ENCODE results near the gene RALY. TPM values are rescaled to one million over a fixed set of nuclear protein-coding genes. Genes with fewer than 3 reads are reported as not detected.
A peak's percentile ranks its signal among the peaks of the same experiment; 100 is the strongest.

The RALY gene
- total and polyA plus RNA-seq, 8 donors = 127 to 242 (median 201) TPM

DNA sequence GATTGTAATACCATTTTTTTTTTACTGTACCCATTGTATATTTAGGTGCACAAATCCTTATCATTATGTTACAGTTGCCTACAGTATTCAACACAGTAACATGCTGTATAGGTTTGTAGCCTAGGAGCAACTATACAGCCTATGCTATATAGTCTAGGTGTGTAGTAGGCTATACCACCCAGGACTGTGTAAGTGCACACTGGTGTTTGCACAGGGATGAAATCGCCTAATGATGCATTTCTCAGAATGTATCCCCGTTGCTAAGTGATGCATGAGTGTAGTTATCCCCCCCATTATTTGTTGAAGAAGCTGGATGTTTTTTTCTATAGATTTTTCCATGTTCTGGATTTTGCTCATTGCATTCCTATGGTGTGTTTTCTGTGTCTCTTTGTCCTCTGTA, 12.9 kb downstream of the RALY start:
- DNase-seq (no peak), ATAC-seq (no peak)
- intact Hi-C loops (cut with DNase I) = no loop called here
- Histone ChIP-seq H3K27me3 (no peaks in the 10 kb centered on the region), H3K4me1 (peaks cover 14 to 62% of the 10 kb centered on the region in 2 donors), H3K9me3 (no peaks in the 10 kb centered on the region), H3K27ac (no peak overlapping the region), H3K36me3 (no peaks in the 10 kb centered on the region), H3K4me3 (no peak overlapping the region)
- TF ChIP-seq CTCF (IDR thresholded peaks at IDR 0.05) = no peak

DNA sequence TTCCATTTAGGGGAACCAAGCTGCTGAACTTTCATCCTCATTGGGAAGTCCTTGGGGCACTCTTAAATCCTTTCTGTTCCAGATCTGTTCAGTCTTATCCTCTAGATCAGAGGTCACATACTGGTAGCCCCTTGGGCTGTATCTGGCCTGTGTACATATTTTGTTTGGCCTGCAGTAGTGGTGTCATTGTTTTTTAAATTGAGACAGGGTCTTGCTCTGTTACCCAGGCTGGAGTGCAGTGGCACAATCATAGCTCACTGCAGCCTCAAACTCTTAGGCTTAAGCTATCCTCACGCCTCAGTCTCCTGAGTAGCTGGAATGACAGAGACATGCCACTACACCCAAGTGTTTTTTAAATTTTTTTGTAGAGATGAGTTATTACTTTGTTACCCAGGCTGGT, 14.8 kb downstream of the RALY start:
- H3K4me1 ChIP-seq = peaks cover 14 to 61% of the 10 kb centered on the region in 2 donors
- ATAC-seq = no peak

DNA sequence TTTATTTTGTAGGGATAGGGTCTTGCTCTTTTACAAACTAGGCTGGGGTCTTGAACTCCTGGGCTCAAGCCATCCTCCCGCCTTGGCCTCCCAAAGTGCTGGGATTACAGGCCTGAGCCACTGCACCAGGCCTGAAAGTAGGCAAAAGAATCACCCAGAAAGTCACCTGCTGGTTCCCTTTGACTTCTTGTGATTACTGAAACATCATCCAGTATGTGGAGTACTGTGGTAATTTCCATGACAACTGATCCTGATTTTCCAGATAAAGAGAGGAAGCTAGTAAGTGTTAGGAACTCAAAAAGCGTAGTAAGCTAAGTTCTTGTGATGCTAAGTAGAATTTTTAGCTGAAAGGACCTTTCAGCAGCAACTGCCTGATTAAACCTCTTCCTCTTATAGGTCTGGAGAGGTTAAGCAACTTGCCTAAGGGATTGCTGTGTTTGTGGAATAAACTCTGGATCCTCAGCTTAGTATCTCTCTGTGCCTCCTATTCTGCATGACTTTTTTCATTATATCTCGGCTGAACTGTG, 16.8 kb downstream of the RALY start:
- H3K36me3 ChIP-seq = no peaks in the 10 kb centered on the region
- DNase-seq (no peak), ATAC-seq (peak; percentile 74)
- intact Hi-C loops (cut with DNase I) = no loop called here
- H3K27me3 ChIP-seq = no peaks in the 10 kb centered on the region
- H3K4me3 ChIP-seq = no peak overlapping the region
- no peaks in the 10 kb centered on the region for H3K9me3 ChIP-seq
- H3K27ac ChIP-seq = peak overlapping the region in 1 of 2 donors; percentile 39
- H3K4me1 ChIP-seq = peaks cover 14 to 57% of the 10 kb centered on the region in 2 donors
- TF ChIP-seq CTCF (IDR thresholded peaks at IDR 0.05) = no peak

More for the DNA sequence above, 14.8 kb downstream of the RALY start:
- no peaks in the 10 kb centered on the region for H3K36me3 ChIP-seq
- intact Hi-C loops (cut with DNase I) = no loop called here
- H3K27ac ChIP-seq = no peak overlapping the region
- H3K27me3 ChIP-seq = no peaks in the 10 kb centered on the region
- no peak overlapping the region for H3K4me3 ChIP-seq
- H3K9me3 ChIP-seq = no peaks in the 10 kb centered on the region
- no peak for TF ChIP-seq CTCF (IDR thresholded peaks at IDR 0.05)
- no peak for DNase-seq

GRCh38 chr20:34011275-34011674, 17.6 kb downstream of the RALY start:
- Histone ChIP-seq H3K9me3 (no peaks in the 10 kb centered on the region), H3K4me1 (peaks cover 17 to 62% of the 10 kb centered on the region in 2 donors), H3K27ac (no peak overlapping the region), H3K36me3 (no peaks in the 10 kb centered on the region), H3K27me3 (no peaks in the 10 kb centered on the region), H3K4me3 (no peak overlapping the region)
- ATAC-seq = no peak
- TF ChIP-seq CTCF (IDR thresholded peaks at IDR 0.05) = no peak
- intact Hi-C loops (cut with DNase I) = no loop called here
- DNase-seq = no peak

DNA sequence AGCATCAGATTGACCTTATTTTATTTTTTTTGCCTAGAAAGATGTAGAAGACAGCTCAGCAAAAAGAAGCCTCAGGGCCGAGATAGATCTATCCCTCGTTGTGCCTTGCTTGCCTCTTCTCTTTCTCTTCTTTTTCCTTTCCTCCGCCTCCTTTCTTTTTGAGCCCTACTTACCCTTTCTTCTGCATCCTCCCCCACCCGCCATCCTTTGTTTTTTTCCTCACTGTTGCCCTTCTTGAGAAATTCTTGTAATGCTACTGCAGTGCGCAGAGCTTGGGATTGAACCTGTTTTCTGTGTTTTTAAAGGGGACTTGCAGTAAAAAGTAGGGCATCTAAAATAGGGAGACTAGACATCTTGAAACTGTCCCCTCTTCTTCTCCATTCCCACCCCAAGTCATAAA, 18.6 kb downstream of the RALY start:
- no peak overlapping the region for H3K4me3 ChIP-seq
- intact Hi-C loops (cut with DNase I) = no loop called here
- ATAC-seq (no peak), DNase-seq (no peak)
- no peak overlapping the region for H3K27ac ChIP-seq
- H3K36me3 ChIP-seq = no peaks in the 10 kb centered on the region
- H3K9me3 ChIP-seq = no peaks in the 10 kb centered on the region
- peaks cover 17 to 73% of the 10 kb centered on the region in 2 donors for H3K4me1 ChIP-seq
- H3K27me3 ChIP-seq = no peaks in the 10 kb centered on the region
- no peak for TF ChIP-seq CTCF (IDR thresholded peaks at IDR 0.05)
